GM19240 (cell line): Measurements from ENCODE around the gene OR51G2.

ENCODE experiments used
- DNase-seq: peaks from one replicate; pipeline ENCODE4 v3.0.0; 2011; ENCODE audit warnings: low spot score; ENCODE audit not compliant: insufficient read length

The OR51G2 gene

GRCh38 chr11:4865855-4866254, 53.3 kb downstream of the OR51G2 start:
- no peak for DNase-seq

DNA sequence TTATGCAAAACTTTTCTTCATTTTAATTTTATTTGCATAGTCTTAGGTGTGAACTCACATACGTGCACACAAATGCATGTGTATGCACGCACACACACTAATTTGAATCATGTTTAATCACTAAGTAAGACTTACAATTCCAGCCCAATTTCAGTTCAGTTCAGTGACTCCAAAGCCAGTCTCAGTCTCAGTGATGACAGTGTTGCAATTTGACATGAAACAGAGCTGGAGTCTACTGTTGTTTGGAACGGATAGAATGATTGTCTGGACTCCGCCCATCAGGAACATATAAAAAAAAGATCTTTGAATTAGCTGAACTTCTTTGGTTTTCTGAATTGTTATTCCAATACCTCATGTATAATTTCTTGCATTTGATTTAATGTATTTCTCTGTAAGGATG, 55.3 kb downstream of the OR51G2 start:
- DNase-seq: no peak
